Calu3 (cell line): Measurements from ENCODE around the gene PHLDA3. TPM values are rescaled to one million over a fixed set of nuclear protein-coding genes. Genes with fewer than 3 reads are reported as not detected.
"Not testable (repeated sequence)": the region's sequence is repeated elsewhere in the genome, so short reads cannot be mapped to it uniquely, and the experiment has no call there.

Experiments
- BruUV-seq: library from RNA; stranded (reverse); fragments of 400-500 nt; replicated peaks from 2 replicates; lab custom pipeline; 2021; lab: Mats Ljungman, UMichigan
- CTCF ChIA-PET: fragments of 300-600 bp; sonication (Branson Sonifier 250); formaldehyde crosslinking; loops from one replicate; lab custom pipeline; 2022; ENCODE audit warnings: antibody characterized with exemption; lab: Charles Lee
- DNase-seq: peaks from one replicate; pipeline ENCODE4 v3.0.0; 2022
- H3K27ac Mint-ChIP-seq: one replicate; pipeline ENCODE4 v1.8.0; 2022; ENCODE audit warnings: mixed read lengths; ENCODE audit not compliant: unreplicated experiment
- H3K27me3 Mint-ChIP-seq: one replicate; pipeline ENCODE4 v1.8.0; 2022; ENCODE audit warnings: mixed read lengths; ENCODE audit not compliant: unreplicated experiment
- H3K36me3 Mint-ChIP-seq: one replicate; pipeline ENCODE4 v1.8.0; 2022; ENCODE audit warnings: mild to moderate bottlenecking, moderate library complexity, mixed read lengths; ENCODE audit not compliant: insufficient read depth, unreplicated experiment
- H3K4me1 Mint-ChIP-seq: one replicate; pipeline ENCODE4 v1.8.0; 2022; ENCODE audit warnings: mild to moderate bottlenecking, low read depth, mixed read lengths; ENCODE audit not compliant: unreplicated experiment
- H3K4me3 Mint-ChIP-seq: one replicate; pipeline ENCODE4 v1.8.0; 2022; ENCODE audit warnings: mild to moderate bottlenecking, low read depth, moderate library complexity, mixed read lengths; ENCODE audit not compliant: unreplicated experiment
- H3K9me3 Mint-ChIP-seq: one replicate; pipeline ENCODE4 v1.8.0; 2022; ENCODE audit warnings: low read depth, mixed read lengths; ENCODE audit not compliant: unreplicated experiment
- intact Hi-C: fragments of 100-400 bp; cut with micrococcal nuclease; formaldehyde crosslinking; loops from one replicate; pipeline ENCODE4 v1.10.0; 2022; ENCODE audit not compliant: unreplicated experiment
- total RNA-seq: library from RNA; stranded (reverse); gene quantifications from 2 replicates; pipeline ENCODE4 v1.2.3, GENCODE V29; 2022
- TF ChIP-seq, protein P1 (sequence below): fragments of 200-600 bp; IDR thresholded peaks from one replicate; pipeline ENCODE4 v1.8.0; 2022; ENCODE audit warnings: antibody characterized with exemption; ENCODE audit not compliant: unreplicated experiment

Gene PHLDA3
- total RNA-seq, 1 experiment from 2014 or later: 31.1 TPM

DNA sequence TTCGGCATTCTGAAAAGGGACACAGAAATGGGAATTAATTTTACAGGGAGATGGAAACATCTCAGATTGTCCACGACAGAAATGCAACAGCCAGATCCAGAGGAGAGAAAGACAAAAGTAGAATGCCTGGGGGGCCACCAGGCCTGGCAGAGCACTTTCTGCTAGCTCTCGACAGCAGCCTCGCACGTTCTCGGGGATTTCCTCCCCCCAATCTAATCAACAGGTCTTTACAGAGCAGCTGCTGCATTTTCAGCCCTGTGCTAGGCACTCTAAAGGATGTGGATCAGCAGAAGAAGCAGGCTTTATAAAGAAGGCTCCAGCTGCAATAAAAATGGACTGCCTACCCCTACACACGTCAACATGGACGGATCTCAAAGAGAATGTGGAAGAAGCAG lies 27.3 kb upstream of the PHLDA3 start:
- Mint-ChIP-seq H3K9me3 (no peaks in the 10 kb centered on the region), H3K27me3 (no peaks in the 10 kb centered on the region), H3K27ac (no peak overlapping the region), H3K4me1 (no peaks in the 10 kb centered on the region), H3K4me3 (no peak overlapping the region), H3K36me3 (peaks cover 10% of the 10 kb centered on the region)
- TF ChIP-seq, protein P1, sequence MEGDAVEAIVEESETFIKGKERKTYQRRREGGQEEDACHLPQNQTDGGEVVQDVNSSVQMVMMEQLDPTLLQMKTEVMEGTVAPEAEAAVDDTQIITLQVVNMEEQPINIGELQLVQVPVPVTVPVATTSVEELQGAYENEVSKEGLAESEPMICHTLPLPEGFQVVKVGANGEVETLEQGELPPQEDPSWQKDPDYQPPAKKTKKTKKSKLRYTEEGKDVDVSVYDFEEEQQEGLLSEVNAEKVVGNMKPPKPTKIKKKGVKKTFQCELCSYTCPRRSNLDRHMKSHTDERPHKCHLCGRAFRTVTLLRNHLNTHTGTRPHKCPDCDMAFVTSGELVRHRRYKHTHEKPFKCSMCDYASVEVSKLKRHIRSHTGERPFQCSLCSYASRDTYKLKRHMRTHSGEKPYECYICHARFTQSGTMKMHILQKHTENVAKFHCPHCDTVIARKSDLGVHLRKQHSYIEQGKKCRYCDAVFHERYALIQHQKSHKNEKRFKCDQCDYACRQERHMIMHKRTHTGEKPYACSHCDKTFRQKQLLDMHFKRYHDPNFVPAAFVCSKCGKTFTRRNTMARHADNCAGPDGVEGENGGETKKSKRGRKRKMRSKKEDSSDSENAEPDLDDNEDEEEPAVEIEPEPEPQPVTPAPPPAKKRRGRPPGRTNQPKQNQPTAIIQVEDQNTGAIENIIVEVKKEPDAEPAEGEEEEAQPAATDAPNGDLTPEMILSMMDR: no peak
- BruUV-seq: no TSS peak
- CTCF ChIA-PET: interaction anchor here (0.6 to 0.9 kb wide), 3 partner anchors 15 to 128 kb away, joined by 3 to 4 read pairs (median 3); no protein-coding TSS in a partner anchor
- DNase-seq: no peak
- intact Hi-C loops: no loop called here

DNA sequence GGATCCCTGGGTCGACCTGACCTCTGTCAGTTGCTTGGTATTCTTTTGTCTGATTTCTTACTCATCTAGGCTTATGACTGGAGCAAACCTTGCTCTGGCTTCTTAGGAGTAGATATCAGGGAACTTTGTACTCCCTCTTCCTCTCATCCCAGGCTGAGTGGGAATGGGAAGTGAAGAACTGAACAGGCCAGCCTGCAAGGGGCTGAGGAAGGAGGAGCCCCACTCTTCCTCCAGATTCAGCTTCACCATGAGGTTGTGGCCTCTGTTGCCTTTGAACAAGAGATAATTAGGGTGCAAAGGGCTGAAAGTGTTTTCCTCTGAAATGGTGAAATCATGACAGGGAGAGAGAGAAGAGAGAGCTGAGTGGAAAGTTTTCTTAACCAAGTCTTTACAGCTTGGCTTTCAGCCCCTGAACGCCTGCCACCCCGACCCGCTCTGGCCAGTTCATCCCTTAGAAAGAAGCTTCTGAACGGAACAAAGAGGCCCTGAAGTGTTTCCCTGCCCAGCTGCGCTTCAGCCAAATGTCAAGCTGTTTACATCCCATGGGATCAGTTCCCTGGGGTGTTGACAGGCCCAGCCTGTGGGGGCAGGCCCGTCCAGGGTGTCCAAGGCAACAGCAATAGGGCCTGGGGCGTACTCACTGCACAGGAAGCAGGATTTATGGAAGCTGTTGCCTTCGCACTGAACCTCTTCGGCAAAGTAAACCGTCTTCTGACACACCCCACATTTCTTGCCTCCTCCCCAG lies 26.7 kb upstream of the PHLDA3 start:
- no peaks in the 10 kb centered on the region for H3K4me1 Mint-ChIP-seq
- no peaks in the 10 kb centered on the region for H3K9me3 Mint-ChIP-seq
- intact Hi-C loops: no loop called here
- CTCF ChIA-PET: interaction anchor here (0.6 to 0.9 kb wide), 4 partner anchors 14 to 128 kb away, joined by 3 to 4 read pairs (median 3); no protein-coding TSS in a partner anchor
- no peak overlapping the region for H3K4me3 Mint-ChIP-seq
- TF ChIP-seq, protein P1: no peak
- DNase-seq: no peak
- no peaks in the 10 kb centered on the region for H3K27me3 Mint-ChIP-seq
- peaks cover 10% of the 10 kb centered on the region for H3K36me3 Mint-ChIP-seq
- no peak overlapping the region for H3K27ac Mint-ChIP-seq
- no TSS peak for BruUV-seq

DNA sequence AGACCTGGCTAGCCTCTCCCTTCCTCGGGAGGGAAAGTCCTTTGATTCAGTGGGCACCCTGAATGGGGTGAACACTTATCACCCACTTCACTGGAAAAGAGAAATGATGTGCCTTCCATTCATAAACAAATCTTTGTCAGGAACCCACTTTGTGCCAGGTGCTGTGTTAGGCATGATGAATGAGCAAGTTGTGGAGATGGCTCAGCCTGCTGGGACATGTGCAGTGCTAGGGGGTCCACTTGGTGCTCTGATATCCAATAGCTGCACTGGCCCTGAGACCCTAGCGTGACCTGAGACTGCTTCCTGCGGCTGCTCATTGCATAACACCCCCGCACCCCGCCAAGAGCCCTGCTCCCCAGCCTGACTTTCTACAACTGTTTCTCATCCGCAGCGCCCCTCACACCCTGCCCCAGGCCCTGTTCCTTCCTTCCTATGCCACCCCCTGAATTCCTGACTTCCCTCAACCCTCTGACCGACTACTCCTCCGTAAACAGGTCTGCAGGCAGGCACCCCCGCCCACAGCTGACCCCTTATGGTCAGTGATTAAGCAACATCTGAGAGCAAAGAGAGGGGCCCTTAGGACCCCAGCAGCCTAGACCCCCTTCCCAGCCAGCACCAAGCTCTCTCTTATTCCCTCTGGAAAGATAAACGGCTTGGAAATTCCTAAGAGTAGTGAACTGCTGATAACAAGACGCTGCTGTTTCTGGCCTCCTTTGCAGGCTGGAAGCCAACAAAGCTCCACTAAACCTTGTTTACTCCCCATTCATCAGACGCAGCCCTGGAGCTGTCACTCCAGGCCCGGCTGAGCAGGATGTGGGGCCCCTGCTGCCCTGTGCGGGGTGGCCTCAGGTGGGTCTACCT lies 25.0 kb upstream of the PHLDA3 start:
- CTCF ChIA-PET: no interaction called here
- TF ChIP-seq, protein P1: no peak
- Mint-ChIP-seq H3K27me3 (no peaks in the 10 kb centered on the region), H3K27ac (no peak overlapping the region), H3K4me1 (no peaks in the 10 kb centered on the region), H3K36me3 (peaks cover 10% of the 10 kb centered on the region), H3K9me3 (no peaks in the 10 kb centered on the region), H3K4me3 (no peak overlapping the region)
- BruUV-seq: no TSS peak
- no peak for DNase-seq
- intact Hi-C loops: no loop called here

DNA sequence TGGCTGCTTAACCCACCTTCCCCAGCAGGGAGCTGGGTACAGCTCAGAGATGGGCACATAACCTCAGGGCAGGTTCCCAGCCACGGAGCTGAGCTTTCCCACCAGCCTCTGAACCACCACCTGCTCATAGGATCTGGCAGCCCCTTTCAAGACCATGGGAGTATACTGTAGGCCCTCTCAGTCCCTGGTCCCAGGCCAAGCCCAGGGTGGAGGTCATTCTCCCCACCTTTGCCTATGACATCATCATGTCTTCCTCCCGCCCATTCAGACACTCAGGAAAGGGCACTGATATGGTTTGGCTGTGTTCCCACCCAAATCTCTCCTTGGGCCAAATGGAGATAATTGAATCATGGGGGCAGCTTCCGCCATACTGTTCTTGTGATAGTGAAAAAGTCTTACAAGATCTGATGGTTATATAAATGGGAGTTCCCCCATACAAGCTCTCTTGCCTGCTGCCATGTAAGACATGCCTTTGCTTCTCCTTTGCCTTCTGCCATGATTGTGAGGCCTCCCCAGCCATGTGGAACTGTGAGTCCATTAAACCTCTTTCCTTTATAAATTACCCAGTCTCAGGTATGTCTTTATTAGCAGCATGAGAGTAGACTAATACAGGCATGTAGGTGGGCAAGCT lies 24.2 kb upstream of the PHLDA3 start:
- DNase-seq, H3K27ac Mint-ChIP-seq, H3K4me3 Mint-ChIP-seq, H3K27me3 Mint-ChIP-seq, BruUV-seq, H3K9me3 Mint-ChIP-seq, H3K4me1 Mint-ChIP-seq, intact Hi-C loops: not testable (repeated sequence)
- H3K36me3 Mint-ChIP-seq: peaks cover 14% of the 10 kb centered on the region
- CTCF ChIA-PET: interaction anchor here (0.7 kb wide), 1 partner anchor 731 kb away, joined by 4 read pairs; no protein-coding TSS in a partner anchor
